ENCODE data around the gene FUT3.

DNA sequence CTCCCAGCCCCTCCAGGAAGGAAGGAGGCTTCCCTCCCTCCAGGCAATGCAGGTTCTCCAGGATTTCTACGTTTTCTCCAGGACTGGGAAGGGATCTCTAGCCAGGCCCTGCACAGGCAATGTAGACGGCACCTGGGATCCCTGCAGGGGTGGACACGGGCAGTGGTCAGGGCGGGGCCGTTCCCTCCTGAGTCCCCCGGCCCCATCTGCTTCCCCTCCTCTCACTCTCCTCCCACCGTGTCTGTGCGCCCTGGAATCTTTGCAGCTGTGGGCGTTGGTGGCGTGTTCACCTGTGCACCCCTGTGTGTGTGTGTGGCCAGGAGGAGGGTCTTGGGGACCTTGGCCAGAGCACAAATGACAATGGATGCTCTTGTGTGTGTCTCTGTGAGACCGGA is 36.4 kb downstream of the FUT3 start:
- TF ChIP-seq CTCF (IDR thresholded peaks at IDR 0.05; ENCODE audit: low read depth, low read length) (no peak), EZH2phosphoT487 (IDR thresholded peaks at IDR 0.05; ENCODE audit: low read depth) (no peak)

All from OCI-LY3 (cell line).